DMS153 (cell line): ENCODE measurements around the gene CRLF2.
"Not testable (repeated sequence)": the region's sequence is repeated elsewhere in the genome, so short reads cannot be mapped to it uniquely, and the experiment has no call there.

Experiments used
- DNase-seq: peaks from one replicate; lab custom pipeline; 2025; lab: John Stamatoyannopoulos, UW

Gene CRLF2

DNA sequence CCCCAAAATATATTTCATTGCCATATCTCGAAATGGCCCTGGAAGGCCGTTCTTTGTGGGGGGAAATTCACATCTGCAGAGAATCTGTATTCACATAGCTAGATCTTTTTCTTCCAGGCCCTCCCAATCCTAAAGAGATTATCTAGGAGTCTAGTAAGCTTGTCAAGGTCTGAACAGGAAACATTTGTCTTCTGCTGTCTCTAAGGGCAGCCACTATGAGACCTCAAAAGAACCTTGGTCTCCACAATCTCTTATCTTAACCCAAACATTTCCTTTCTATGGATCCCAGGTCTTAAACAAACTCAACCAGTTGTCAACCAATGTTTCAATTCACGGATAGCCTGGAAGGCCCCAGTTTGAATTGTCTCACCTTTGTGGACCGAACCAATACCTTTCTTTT is 45.0 kb downstream of the CRLF2 start:
- no peak for DNase-seq

DNA sequence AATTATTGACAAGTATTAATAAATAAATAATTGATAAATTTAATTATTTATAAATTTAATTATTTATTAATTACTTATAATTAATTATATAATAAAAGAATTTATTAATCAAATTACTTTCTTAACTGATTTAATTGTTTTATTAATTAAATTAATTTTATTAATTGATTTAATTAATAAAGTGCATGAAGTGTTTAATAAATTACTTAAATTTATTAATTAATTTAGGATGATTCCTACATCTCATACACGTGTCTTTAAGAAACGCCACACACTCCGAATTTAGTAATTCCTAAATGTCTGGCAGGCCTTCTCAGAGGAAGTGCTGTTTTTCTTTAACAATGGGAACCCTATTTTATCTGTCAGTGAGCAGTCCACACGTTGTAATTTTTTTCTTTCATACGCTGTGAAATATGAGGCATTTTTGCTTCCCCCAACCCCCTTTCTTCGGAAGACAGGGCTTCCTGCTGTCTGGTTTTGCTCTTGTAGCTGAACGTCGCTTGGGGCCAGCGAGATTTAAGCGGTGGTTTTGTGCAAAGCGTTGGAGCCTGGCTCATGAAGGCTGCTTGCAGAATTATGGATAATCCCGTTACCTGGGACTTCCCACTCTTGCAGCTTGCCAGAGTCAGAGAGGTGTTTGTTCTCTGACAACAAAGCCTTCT is 46.8 kb downstream of the CRLF2 start:
- no peak for DNase-seq

DNA sequence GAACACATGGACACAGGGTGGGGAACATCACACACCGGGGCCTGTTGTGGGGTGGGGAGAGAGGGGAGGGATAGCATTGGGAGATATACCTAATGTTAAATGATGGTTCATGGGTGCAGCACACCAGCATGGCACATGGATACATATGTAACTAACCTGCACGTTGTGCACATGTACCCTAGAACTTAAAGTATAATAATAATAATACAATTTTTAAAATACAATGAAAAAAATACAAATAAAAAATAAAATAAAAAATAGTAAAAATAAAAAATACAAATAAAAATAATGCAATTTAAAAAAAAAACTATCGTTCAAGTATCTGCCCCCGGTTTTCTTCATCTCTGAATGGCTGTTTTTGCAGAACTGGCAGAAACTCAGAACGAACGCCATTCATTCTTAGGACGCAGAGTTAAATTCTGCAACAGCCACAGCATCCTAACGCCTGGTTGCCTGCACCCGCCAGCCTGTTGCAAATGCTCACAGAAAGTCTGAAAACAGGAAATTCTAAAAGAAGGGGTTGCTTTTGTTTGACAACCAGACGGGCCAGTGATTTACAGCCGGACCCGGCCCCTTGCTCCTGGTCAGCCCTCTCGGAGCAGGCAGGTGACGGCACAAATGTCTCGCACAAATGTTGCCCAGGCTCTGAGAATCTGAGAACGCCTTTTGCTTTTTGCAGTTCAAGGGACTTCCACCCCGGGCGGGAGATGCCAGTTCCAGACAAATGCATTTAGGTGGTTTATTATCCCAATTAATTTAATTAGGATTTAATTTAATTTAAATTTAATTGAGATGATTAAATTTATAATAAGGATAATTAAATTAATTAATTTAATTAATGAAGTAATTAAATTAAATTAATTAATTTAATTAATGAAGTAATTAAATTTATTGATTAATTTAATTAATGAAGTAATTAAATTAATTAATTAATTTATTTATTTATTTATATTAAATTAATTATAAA is 47.8 kb downstream of the CRLF2 start:
- no peak for DNase-seq

DNA sequence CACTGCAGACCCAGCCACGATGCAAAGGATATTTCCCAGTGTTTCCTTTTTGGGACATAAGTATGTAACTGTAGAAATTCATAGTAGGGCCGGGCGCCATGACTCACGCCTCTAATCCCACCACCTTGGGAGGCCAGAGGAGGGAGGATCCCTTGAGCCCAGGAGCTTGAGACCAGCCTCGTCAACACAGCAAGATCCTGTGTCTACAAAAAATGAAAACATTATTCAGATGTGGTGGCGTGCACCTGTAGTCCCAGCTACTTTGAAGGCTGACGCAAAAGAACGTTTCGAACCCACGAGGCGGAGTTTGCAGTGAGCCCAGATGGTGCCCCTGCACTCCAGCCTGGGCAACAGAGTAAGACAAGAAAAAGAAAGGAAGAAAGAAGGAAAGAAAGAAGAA is 49.2 kb downstream of the CRLF2 start:
- no peak for DNase-seq

DNA sequence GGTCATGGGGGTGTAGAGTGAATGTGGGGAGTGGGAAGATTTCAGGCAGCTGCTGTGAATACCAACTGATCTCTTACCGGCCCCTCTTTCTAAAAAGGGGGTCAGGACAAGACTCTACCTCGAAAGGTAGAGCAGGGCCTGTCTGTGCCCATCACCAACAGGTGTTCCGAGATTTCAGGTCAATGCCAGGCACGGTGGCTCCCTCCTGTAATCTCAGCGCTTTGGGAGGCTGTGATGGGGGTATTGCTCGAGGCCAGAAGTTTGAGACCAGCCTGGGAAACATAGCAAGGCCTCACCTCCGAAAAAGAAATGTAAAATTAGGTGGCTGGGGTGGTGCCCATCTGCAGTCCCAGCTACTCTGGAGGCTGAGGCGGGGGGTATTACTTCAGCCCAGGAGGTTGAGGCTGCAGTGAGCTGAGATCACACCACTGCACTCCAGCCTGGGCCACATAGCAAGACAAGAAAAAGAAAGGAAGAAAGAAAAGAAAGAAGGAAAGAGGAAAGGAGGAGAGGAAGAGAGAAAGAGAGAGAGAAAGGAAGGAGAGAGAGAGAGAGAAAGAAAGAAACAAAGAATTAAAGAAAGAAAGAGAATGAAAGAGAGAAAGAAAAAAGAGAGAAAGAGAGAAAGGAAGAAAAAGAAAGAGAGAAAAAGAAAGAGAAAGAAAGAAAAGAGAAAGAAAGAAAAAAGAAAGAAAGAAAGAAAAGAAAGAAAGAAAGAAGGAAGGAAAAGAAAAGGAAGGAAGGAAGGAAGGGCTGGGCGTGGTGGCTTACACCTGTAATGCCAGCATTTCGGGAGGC is 50.1 kb downstream of the CRLF2 start:
- DNase-seq: no peak

DNA sequence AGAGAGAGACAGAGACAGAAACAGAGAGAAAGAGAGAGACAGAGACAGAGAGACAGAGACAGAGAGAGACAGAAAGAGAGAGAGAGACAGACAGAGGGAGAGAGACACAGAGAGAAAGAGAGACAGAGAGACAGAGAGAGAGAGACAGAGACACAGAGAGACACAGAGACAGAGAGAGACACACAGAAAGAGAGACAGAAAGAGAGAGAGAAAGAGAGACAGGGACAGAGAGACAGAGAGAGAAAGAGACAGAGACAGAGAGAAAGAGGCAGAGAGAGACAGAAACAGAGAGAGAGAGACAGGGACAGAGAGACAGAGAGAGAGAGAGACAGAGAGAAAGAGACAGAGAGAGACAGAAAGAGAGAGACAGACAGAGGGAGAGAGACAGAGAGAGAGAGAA is 52.9 kb downstream of the CRLF2 start:
- no peak for DNase-seq

DNA sequence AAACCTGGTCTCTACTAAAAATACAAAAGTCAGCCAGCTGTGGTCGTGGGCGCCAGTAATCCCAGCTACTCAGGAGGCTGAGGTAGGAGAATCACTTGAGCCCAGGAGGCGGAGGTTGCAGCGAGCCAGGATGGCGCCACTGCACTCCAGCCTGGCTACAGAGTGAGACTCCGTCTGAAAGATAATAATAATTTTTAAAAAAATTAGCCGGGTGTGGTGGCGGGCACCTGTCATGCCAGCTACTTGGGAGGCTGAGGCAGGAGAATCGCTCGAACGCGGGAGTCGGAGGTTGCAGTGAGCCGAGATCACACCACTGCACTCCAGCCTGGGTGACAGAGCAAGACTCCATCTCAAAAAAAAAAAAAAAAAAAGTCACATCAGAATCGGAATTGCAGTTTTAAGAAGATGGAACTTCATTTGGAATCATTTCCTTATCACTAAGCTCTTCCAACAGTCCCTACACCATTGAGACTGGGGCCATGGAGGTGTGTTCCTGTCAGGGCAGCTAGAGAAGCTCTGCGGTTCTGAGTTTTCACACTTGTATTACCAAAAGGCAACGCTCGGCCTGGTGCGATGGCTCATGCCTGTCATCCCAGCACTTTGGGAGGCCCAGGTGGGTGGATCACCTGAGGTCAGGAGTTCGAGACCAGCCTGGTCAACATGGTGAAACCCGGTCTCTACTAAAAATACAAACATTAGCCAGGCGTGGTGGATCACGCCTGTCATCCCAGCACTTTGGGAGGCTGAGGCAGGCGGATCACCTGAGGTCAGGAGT is 55.6 kb downstream of the CRLF2 start:
- not testable (repeated sequence) for DNase-seq

- DNase-seq: no peak
Observed at GRCh38 chrX:1153940-1154339, 58.5 kb downstream of the CRLF2 start.

- DNase-seq: no peak
Observed at GRCh38 chrX:1152090-1152489, 60.4 kb downstream of the CRLF2 start.

- no peak for DNase-seq
Observed at GRCh38 chrX:1151378-1152077, 60.9 kb downstream of the CRLF2 start.

- no peak for DNase-seq
Observed at GRCh38 chrX:1150569-1151347, 61.7 kb downstream of the CRLF2 start.

- DNase-seq: no peak
Observed at GRCh38 chrX:1147611-1148515, 64.6 kb downstream of the CRLF2 start.

DNA sequence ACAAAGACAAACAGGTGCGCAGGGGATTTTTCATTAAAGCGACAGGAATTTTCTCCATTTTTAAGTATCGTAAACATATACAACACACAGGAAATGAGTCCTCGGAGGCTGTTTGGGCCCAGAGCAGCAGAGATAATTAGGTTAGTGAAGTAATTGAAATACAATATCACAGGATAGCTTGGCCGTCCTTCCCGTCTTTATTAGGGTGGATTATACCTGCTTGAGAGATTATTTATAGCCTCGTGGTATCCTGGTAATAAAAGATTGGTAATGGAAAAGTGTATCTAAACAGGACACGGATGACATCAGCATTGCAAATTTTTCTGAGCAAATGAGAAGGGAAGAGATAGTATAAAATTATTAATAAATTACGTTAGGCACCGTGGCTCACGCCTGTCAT is 68.2 kb downstream of the CRLF2 start:
- no peak for DNase-seq
